A549 (cell line): ENCODE measurements around the gene TEX261. TPM values are rescaled to one million over a fixed set of nuclear protein-coding genes. Genes with fewer than 3 reads are reported as not detected.

Experiments
- ATAC-seq, 2 experiments: fragments of 200-7000 bp in 1 of 2; fragments of >200 bp in 1 of 2; cut with Nextera tagmentation in 1 of 2; cut with Tn5 transposase in 1 of 2; 3 replicates each; pipeline versions ENCODE4 v1.8.0 to v1.9.1; 2018 to 2020; ENCODE audit warnings: mild to moderate bottlenecking in 1 of 2, moderate library complexity in 1 of 2
- CTCF ChIA-PET: fragments of 300-600 bp; sonication (Branson Sonifier 250); formaldehyde crosslinking; extraction: SDS; loops from one replicate; lab custom pipeline; 2021; ENCODE audit warnings: antibody characterized with exemption, inconsistent platforms; lab: Yijun Ruan, JAX
- POLR2A ChIA-PET: fragments of 350-600 bp; formaldehyde crosslinking; extraction: SDS; loops from one replicate; lab custom pipeline; 2021; ENCODE audit warnings: antibody characterized with exemption, inconsistent platforms; lab: Yijun Ruan, JAX
- DNase-seq, 2 experiments: peaks; one replicate each; pipeline versions ENCODE4 v3.0.0 to v3.0.0-alpha.2; 2011 to 2016; ENCODE audit warnings: low read depth in 1 of 2, low spot score in 1 of 2
- FAIRE-seq: peaks from 2 replicates; lab custom pipeline; 2011; peaks lifted over from hg19 to GRCh38; lab: Jason Lieb, UNC
- H3K27ac ChIP-seq, 2 experiments: fragments of >200 bp; sonication (Bioruptor Twin); formaldehyde crosslinking; 3 replicates each; pipeline ENCODE4 v1.5.1; 2016 to 2017
- H3K4me1 ChIP-seq: fragments of >200 bp; sonication (Bioruptor Twin); formaldehyde crosslinking; 3 replicates; pipeline ENCODE4 v1.6.1; 2016
- H3K4me2 ChIP-seq: fragments of >200 bp; sonication (Bioruptor Twin); formaldehyde crosslinking; 3 replicates; pipeline ENCODE4 v1.6.1; 2016
- H3K4me3 ChIP-seq: fragments of >200 bp; sonication (Bioruptor Twin); formaldehyde crosslinking; 3 replicates; pipeline ENCODE4 v1.5.1; 2016
- H3K9me3 ChIP-seq: fragments of >200 bp; sonication (Bioruptor Twin); formaldehyde crosslinking; 3 replicates; pipeline ENCODE4 v1.6.1; 2016
- BHLHE40 ChIP-seq: IDR thresholded peaks from 2 replicates; pipeline ENCODE4 v1.6.1; 2012; ENCODE audit warnings: low read depth, low read length, inconsistent platforms
- CHD4 ChIP-seq: fragments of 200-600 bp; sonication (generic); IDR thresholded peaks from 2 replicates; pipeline ENCODE4 v1.6.1; 2016; ENCODE audit warnings: antibody characterized with exemption, mild to moderate bottlenecking, borderline replicate concordance
- CTCF ChIP-seq: fragments of >200 bp; sonication (Bioruptor Twin); formaldehyde crosslinking; IDR thresholded peaks from 3 replicates; pipeline ENCODE4 v1.5.1; 2016
- FOSL2 ChIP-seq, 2 experiments: fragments of 450-650 bp in 1 of 2; fragments of >200 bp in 1 of 2; sonication (Bioruptor Twin) in 1 of 2; formaldehyde crosslinking; IDR thresholded peaks; 2 replicates each; pipeline versions ENCODE4 v1.5.0 to v1.6.1; 2016 to 2020; ENCODE audit warnings: mild to moderate bottlenecking in 1 of 2, moderate library complexity in 1 of 2
- GATA3 ChIP-seq: IDR thresholded peaks from 2 replicates; pipeline ENCODE4 v1.6.1; 2012; ENCODE audit warnings: borderline replicate concordance
- JUN ChIP-seq, 2 experiments: fragments of >200 bp; sonication (Bioruptor Twin); formaldehyde crosslinking; IDR thresholded peaks; 2 replicates in 1 of 2; 3 replicates in 1 of 2; pipeline ENCODE4 v1.6.1; 2016 to 2017
- JUNB ChIP-seq: fragments of >200 bp; sonication (Bioruptor Twin); formaldehyde crosslinking; IDR thresholded peaks from 2 replicates; pipeline ENCODE4 v1.6.1; 2016
- KDM5A ChIP-seq: fragments of 200-600 bp; sonication (generic); IDR thresholded peaks from 2 replicates; pipeline ENCODE4 v1.6.1; 2016; ENCODE audit warnings: antibody characterized with exemption, mild to moderate bottlenecking
- MYC ChIP-seq: IDR thresholded peaks from 2 replicates; pipeline ENCODE4 v1.6.1; 2012; ENCODE audit warnings: mild to moderate bottlenecking, inconsistent platforms, low read length, improper control_type of control experiment, borderline replicate concordance
- NFE2L2 ChIP-seq: fragments of 150-350 bp; conservative IDR thresholded peaks from 2 replicates; pipeline ENCODE4 v1.6.1; 2014; ENCODE audit warnings: low read length
- NR3C1 ChIP-seq: fragments of >200 bp; sonication (Bioruptor Twin); formaldehyde crosslinking; IDR thresholded peaks from 3 replicates; pipeline ENCODE4 v1.6.1; 2017
- POLR2A ChIP-seq: IDR thresholded peaks from 2 replicates; pipeline ENCODE4 v1.6.1; 2012; ENCODE audit warnings: mild to moderate bottlenecking, low read length
- RAD21 ChIP-seq, 2 experiments: fragments of >200 bp in 1 of 2; sonication (Bioruptor Twin) in 1 of 2; formaldehyde crosslinking in 1 of 2; IDR thresholded peaks in 1 of 2; conservative IDR thresholded peaks in 1 of 2; 2 replicates in 1 of 2; 3 replicates in 1 of 2; pipeline ENCODE4 v1.6.1; 2012 to 2018; ENCODE audit warnings: inconsistent platforms in 1 of 2
- SMC3 ChIP-seq: fragments of >200 bp; sonication (Bioruptor Twin); formaldehyde crosslinking; IDR thresholded peaks from 3 replicates; pipeline ENCODE4 v1.6.1; 2018; ENCODE audit warnings: inconsistent platforms
- ZFP36 ChIP-seq: fragments of 450-650 bp; IDR thresholded peaks from 2 replicates; pipeline ENCODE4 v1.6.1; 2014; ENCODE audit warnings: borderline replicate concordance; ENCODE audit not compliant: partially characterized antibody
- ZNF302 ChIP-seq: fragments of 250-450 bp; sonication (Bioruptor Pico); IDR thresholded peaks from 2 replicates; pipeline ENCODE4 v1.9.0; 2021; ENCODE audit warnings: inconsistent platforms, mild to moderate bottlenecking, moderate library complexity
- WGBS: methylation state at CpG from one replicate; pipeline ENCODE4 v1.1.6; 2017; ENCODE audit errors: missing lambda C conversion rate; 5-methylcytosine and 5-hydroxymethylcytosine counted together
- polyA plus RNA-seq, 4 experiments: library from polyadenylated mRNA; depleted of rRNA in 3 of 4; stranded (reverse); fragments of >200 nt; fragmentation: RNase III in 1 of 4; extraction: RNeasy Plus Mini Kit Qiagen cat#74134 plus additional on column Dnase treatment in 1 of 4; gene quantifications; 2 replicates in 3 of 4; 3 replicates in 1 of 4; pipeline ENCODE4 v1.2.3, GENCODE V29; 2011 to 2017
- TF ChIP-seq, protein P1 (sequence below): fragments of 200-600 bp; sonication (generic); IDR thresholded peaks from 2 replicates; pipeline ENCODE4 v1.6.1; 2016; ENCODE audit warnings: antibody characterized with exemption, mild to moderate bottlenecking, moderate library complexity
- TF ChIP-seq, protein P2 (sequence below): fragments of 250-450 bp; sonication (Bioruptor Pico); IDR thresholded peaks from 2 replicates; pipeline ENCODE4 v1.5.0; 2020; ENCODE audit warnings: low read depth, mild to moderate bottlenecking, moderate library complexity
- TF ChIP-seq, protein P3 (sequence below): IDR thresholded peaks from 2 replicates; pipeline ENCODE4 v1.6.1; 2012; ENCODE audit warnings: low read depth, borderline replicate concordance

The TEX261 gene
- polyA plus RNA-seq, 2 of the 4 experiments (the other 2 are of a cell fraction), result 71.3 to 87.1 TPM

DNA sequence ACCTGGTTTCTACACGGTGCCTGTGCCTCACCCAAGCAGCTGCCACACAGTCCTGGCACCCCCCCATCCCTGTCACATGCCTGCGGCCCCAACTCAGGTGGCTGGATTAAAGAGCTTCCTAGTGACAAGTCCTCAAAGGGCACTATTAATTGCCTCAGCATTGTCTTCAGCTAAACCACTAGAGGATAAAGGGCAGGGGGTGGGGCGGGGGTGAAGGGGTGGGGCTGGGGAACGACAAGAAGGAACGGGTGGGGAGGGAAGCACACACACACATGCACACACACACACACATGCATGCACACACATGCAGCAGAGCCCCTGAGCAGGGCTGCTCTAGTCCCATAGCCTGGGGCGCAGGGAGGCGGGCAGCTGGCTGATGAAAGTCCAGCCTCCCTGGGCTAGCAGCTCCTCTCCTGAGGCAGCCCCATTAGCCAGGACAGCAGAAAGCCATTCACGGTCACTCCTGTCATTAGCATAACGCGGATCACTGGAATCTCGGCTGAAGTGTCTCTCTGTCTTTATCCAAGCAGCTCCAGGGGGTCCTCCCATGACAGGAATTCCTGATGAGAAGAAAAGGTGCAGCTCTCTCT, 7.4 kb upstream of the TEX261 start:
- no peak for DNase-seq
- TF ChIP-seq POLR2A (no peak), SMC3 (no peak), JUNB (no peak), KDM5A (no peak), NFE2L2 (no peak), GATA3 (no peak), ZFP36 (no peak)
- no peak for ATAC-seq
- 54% methylated on average over 8 of the region's 11 CpGs for WGBS
- ChIA-PET CTCF (interaction anchor here (0.7 to 5.7 kb wide), 32 partner anchors 9 to 253 kb away, joined by 3 to 37 read pairs (median 4); partner anchors contain the start of genes FIGLA and NAGK), POLR2A (interaction anchor here (1.0 kb wide), 1 partner anchor 67 kb away, joined by 3 read pairs; the partner anchor contains the start of gene NAGK)
- H3K27ac ChIP-seq, result no peak overlapping the region
- peaks cover 5% of the 10 kb centered on the region; the same call in 1 of the 3 replicates for H3K4me1 ChIP-seq
- no peak overlapping the region for H3K4me3 ChIP-seq
- no peaks in the 10 kb centered on the region for H3K9me3 ChIP-seq
- H3K4me2 ChIP-seq, result no peak overlapping the region
- FAIRE-seq, result no peak

DNA sequence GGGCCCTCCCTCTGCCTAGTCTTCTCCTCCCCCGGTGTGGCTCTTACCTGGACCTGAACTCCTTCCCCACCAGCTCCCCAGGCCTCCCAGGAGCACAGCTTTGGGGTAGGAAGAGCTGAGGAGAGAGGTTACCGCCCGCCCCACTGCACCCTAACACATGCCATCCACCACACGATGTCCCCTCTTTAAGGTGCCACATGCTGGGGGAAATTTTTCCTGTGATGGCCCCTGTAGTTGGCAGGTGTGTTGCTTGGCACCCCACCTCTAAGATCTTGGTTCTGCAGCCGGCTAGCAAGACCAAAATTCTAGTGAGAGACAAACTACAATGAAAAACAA, 6.9 kb upstream of the TEX261 start:
- no peak; a peak in 1 of 6 replicates for ATAC-seq

GRCh38 chr2:71000780-71001591, 6.3 kb upstream of the TEX261 start:
- FAIRE-seq, result no peak
- peak overlapping the region; percentile 42 for H3K4me3 ChIP-seq
- 14% methylated on average over 21 of the region's 21 CpGs for WGBS
- peak overlapping the region; percentile 85 for H3K4me2 ChIP-seq
- H3K4me1 ChIP-seq, result peaks cover 5% of the 10 kb centered on the region; the same call in 1 of the 3 replicates
- TF ChIP-seq RAD21 (conservative IDR thresholded peaks at IDR 0.05 in 1 of 2, IDR thresholded peaks at IDR 0.05 in 1 of 2), result peak; percentile 41 to 43; a peak in 4 of 5 replicates
- TF ChIP-seq, protein P1, sequence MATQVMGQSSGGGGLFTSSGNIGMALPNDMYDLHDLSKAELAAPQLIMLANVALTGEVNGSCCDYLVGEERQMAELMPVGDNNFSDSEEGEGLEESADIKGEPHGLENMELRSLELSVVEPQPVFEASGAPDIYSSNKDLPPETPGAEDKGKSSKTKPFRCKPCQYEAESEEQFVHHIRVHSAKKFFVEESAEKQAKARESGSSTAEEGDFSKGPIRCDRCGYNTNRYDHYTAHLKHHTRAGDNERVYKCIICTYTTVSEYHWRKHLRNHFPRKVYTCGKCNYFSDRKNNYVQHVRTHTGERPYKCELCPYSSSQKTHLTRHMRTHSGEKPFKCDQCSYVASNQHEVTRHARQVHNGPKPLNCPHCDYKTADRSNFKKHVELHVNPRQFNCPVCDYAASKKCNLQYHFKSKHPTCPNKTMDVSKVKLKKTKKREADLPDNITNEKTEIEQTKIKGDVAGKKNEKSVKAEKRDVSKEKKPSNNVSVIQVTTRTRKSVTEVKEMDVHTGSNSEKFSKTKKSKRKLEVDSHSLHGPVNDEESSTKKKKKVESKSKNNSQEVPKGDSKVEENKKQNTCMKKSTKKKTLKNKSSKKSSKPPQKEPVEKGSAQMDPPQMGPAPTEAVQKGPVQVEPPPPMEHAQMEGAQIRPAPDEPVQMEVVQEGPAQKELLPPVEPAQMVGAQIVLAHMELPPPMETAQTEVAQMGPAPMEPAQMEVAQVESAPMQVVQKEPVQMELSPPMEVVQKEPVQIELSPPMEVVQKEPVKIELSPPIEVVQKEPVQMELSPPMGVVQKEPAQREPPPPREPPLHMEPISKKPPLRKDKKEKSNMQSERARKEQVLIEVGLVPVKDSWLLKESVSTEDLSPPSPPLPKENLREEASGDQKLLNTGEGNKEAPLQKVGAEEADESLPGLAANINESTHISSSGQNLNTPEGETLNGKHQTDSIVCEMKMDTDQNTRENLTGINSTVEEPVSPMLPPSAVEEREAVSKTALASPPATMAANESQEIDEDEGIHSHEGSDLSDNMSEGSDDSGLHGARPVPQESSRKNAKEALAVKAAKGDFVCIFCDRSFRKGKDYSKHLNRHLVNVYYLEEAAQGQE, result no peak
- TF ChIP-seq CHD4, result peak; percentile 96; the same call in 1 of the 2 replicates
- peak; percentile 47 for TF ChIP-seq SMC3
- TF ChIP-seq, protein P2, sequence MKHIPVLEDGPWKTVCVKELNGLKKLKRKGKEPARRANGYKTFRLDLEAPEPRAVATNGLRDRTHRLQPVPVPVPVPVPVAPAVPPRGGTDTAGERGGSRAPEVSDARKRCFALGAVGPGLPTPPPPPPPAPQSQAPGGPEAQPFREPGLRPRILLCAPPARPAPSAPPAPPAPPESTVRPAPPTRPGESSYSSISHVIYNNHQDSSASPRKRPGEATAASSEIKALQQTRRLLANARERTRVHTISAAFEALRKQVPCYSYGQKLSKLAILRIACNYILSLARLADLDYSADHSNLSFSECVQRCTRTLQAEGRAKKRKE (CRISPR knock-in tag), result no peak
- TF ChIP-seq POLR2A, result peak; percentile 25; the same call in 1 of the 2 replicates
- TF ChIP-seq BHLHE40, result no peak
- TF ChIP-seq MYC, result no peak
- TF ChIP-seq, protein P3, sequence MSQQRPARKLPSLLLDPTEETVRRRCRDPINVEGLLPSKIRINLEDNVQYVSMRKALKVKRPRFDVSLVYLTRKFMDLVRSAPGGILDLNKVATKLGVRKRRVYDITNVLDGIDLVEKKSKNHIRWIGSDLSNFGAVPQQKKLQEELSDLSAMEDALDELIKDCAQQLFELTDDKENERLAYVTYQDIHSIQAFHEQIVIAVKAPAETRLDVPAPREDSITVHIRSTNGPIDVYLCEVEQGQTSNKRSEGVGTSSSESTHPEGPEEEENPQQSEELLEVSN, result no peak
- peak; percentile 94 for TF ChIP-seq CTCF
- TF ChIP-seq FOSL2 (IDR thresholded peaks at IDR 0.05), result no peak
- TF ChIP-seq FOSL2 (CRISPR knock-in tag; IDR thresholded peaks at IDR 0.05), result no peak
- no peak for TF ChIP-seq NR3C1
- 0 out of 5 replicates have a peak, but pooled peaks of 1 of the 2 experiments have one; percentile 43 for TF ChIP-seq JUN (IDR thresholded peaks at IDR 0.05)
- peak; percentile 86 to 93 for ATAC-seq
- ChIA-PET POLR2A (interaction anchor here (0.5 to 1.0 kb wide), 2 partner anchors 67 to 83 kb away, joined by 7 to 9 read pairs; partner anchors contain the start of gene NAGK), CTCF (interaction anchor here (0.6 to 5.7 kb wide), 37 partner anchors 9 to 681 kb away, joined by 3 to 37 read pairs (median 4); partner anchors contain the start of genes FIGLA and NAGK)
- DNase-seq, result peak; percentile 59 to 80
- peak overlapping the region; percentile 64 to 83 for H3K27ac ChIP-seq
- no peaks in the 10 kb centered on the region for H3K9me3 ChIP-seq

More for the DNA sequence above, 6.9 kb upstream of the TEX261 start:
- Histone ChIP-seq H3K4me1 (peaks cover 5% of the 10 kb centered on the region; the same call in 1 of the 3 replicates), H3K27ac (0 out of 6 replicates have a peak overlapping the region, but pooled peaks of 1 of the 2 experiments have one; percentile 33), H3K9me3 (no peaks in the 10 kb centered on the region), H3K4me3 (no peak overlapping the region), H3K4me2 (peak overlapping the region; percentile 85)
- ChIA-PET CTCF (interaction anchor here (0.6 to 5.7 kb wide), 37 partner anchors 9 to 682 kb away, joined by 3 to 37 read pairs (median 4); partner anchors contain the start of genes FIGLA and NAGK), POLR2A (interaction anchor here (0.5 to 1.0 kb wide), 3 partner anchors 67 to 83 kb away, joined by 3 to 9 read pairs (median 7); partner anchors contain the start of gene NAGK)
- TF ChIP-seq ZNF302 (CRISPR knock-in tag) (no peak), RAD21 (conservative IDR thresholded peaks at IDR 0.05 in 1 of 2, IDR thresholded peaks at IDR 0.05 in 1 of 2) (no peak), POLR2A (no peak)
- no peak for FAIRE-seq
- DNase-seq, result no peak
- WGBS, result 54% methylated on average over 5 of the region's 5 CpGs
